Measurements from ENCODE around the gene CRY1. TPM values are rescaled to one million over a fixed set of nuclear protein-coding genes. Genes with fewer than 3 reads are reported as not detected.

CRY1 gene
- total RNA-seq, 1 donor from 2014 or later, result 10.8 TPM

- Histone ChIP-seq H3K4me3 (ENCODE audit: low read depth, low read length) (no peak overlapping the region), H3K36me3 (ENCODE audit: control insufficient read depth, insufficient read depth, low read length) (no peaks in the 10 kb centered on the region), H3K27me3 (ENCODE audit: control insufficient read depth, insufficient read depth, low read length) (peaks cover 1% of the 10 kb centered on the region)
- TF ChIP-seq, protein P1, sequence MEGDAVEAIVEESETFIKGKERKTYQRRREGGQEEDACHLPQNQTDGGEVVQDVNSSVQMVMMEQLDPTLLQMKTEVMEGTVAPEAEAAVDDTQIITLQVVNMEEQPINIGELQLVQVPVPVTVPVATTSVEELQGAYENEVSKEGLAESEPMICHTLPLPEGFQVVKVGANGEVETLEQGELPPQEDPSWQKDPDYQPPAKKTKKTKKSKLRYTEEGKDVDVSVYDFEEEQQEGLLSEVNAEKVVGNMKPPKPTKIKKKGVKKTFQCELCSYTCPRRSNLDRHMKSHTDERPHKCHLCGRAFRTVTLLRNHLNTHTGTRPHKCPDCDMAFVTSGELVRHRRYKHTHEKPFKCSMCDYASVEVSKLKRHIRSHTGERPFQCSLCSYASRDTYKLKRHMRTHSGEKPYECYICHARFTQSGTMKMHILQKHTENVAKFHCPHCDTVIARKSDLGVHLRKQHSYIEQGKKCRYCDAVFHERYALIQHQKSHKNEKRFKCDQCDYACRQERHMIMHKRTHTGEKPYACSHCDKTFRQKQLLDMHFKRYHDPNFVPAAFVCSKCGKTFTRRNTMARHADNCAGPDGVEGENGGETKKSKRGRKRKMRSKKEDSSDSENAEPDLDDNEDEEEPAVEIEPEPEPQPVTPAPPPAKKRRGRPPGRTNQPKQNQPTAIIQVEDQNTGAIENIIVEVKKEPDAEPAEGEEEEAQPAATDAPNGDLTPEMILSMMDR (IDR thresholded peaks at IDR 0.05; ENCODE audit: insufficient read depth, low read length, severe bottlenecking), result no peak
- DNase-seq (ENCODE audit: low read depth) (no peak), FAIRE-seq (no peak)
Observed at GRCh38 chr12:107096571-107096970, 3.2 kb upstream of the CRY1 start.

- DNase-seq (ENCODE audit: low read depth), result no peak
- FAIRE-seq, result no peak
Observed at GRCh38 chr12:107094183-107094448, 767 bp upstream of the CRY1 start.

DNA sequence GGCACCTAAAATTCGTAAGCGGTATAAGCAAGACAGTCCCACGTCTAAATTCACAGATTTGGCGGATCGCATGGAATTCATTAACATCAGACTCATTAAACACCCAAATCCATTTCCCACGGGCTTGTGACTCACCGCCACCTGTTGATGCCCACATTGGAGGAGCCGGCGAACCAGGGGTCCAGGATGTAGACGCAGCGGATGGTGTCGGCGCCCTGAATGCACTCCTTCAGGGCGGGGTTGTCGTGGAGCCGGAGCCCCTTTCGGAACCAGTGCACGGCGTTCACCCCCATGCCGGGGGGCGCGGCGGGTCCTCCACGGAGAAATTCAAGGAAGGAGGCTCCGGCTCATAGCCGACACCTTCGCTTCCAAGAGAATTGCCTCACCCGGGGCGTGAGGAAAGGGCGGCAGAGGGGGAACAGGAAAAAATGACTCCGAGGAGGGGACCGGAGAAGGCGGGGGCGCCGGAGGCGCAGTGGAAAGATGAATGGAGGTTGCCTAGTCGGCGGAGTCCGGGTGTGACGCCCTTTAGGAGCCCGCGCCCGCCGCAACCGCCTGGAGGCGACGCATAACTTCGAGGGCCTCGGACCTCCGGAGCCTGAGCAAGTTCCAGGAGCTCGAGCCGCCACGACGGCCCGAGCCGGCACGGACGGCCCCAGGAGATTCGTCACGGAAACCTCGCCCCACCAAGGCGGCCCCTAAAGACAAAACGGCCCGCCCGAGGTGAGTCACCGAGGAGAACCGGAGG, 506 bp downstream of the CRY1 start:
- Histone ChIP-seq H3K36me3 (ENCODE audit: control insufficient read depth, insufficient read depth, low read length) (no peaks in the 10 kb centered on the region), H3K27me3 (ENCODE audit: control insufficient read depth, insufficient read depth, low read length) (no peaks in the 10 kb centered on the region), H3K4me3 (ENCODE audit: low read depth, low read length) (peak overlapping the region; percentile 70)
- FAIRE-seq, result no peak
- DNase-seq (ENCODE audit: low read depth), result peak; percentile 53
- TF ChIP-seq, protein P1 (IDR thresholded peaks at IDR 0.05; ENCODE audit: insufficient read depth, low read length, severe bottlenecking), result peak; percentile 0

More at GRCh38 chr12:107094183-107094448, 767 bp upstream of the CRY1 start:
- TF ChIP-seq, protein P1 (IDR thresholded peaks at IDR 0.05; ENCODE audit: insufficient read depth, low read length, severe bottlenecking), result no peak
- H3K27me3 ChIP-seq (ENCODE audit: control insufficient read depth, insufficient read depth, low read length), result no peaks in the 10 kb centered on the region
- peak overlapping the region; percentile 70 for H3K4me3 ChIP-seq (ENCODE audit: low read depth, low read length)
- H3K36me3 ChIP-seq (ENCODE audit: control insufficient read depth, insufficient read depth, low read length), result no peaks in the 10 kb centered on the region

GRCh38 chr12:107091989-107092641, 1.2 kb downstream of the CRY1 start:
- Histone ChIP-seq H3K36me3 (ENCODE audit: control insufficient read depth, insufficient read depth, low read length) (no peaks in the 10 kb centered on the region), H3K4me3 (ENCODE audit: low read depth, low read length) (peak overlapping the region; percentile 70), H3K27me3 (ENCODE audit: control insufficient read depth, insufficient read depth, low read length) (no peaks in the 10 kb centered on the region)
- no peak for FAIRE-seq
- DNase-seq (ENCODE audit: low read depth), result peak; percentile 96
- TF ChIP-seq, protein P1 (IDR thresholded peaks at IDR 0.05; ENCODE audit: insufficient read depth, low read length, severe bottlenecking), result peak; percentile 77

- no peaks in the 10 kb centered on the region for H3K36me3 ChIP-seq (ENCODE audit: control insufficient read depth, insufficient read depth, low read length)
- TF ChIP-seq, protein P1 (IDR thresholded peaks at IDR 0.05; ENCODE audit: insufficient read depth, low read length, severe bottlenecking), result no peak
- no peak overlapping the region for H3K4me3 ChIP-seq (ENCODE audit: low read depth, low read length)
- DNase-seq (ENCODE audit: low read depth), result peak; percentile 77
- no peak for FAIRE-seq
- H3K27me3 ChIP-seq (ENCODE audit: control insufficient read depth, insufficient read depth, low read length), result no peaks in the 10 kb centered on the region
Observed at GRCh38 chr12:107091381-107091780, 2.0 kb downstream of the CRY1 start.
